Transverse colon (tissue), 4 donors: ENCODE data around the gene NRAS. TPM values are rescaled to one million over a fixed set of nuclear protein-coding genes. Genes with fewer than 3 reads are reported as not detected.
"Not testable (repeated sequence)": the region's sequence is repeated elsewhere in the genome, so short reads cannot be mapped to it uniquely, and the experiment has no call there.

ENCODE experiments used
- DNase-seq: peaks from one replicate; pipeline ENCODE4 v3.0.0-alpha.2; 2019
- H3K27ac ChIP-seq, 4 donors: fragments of 200-600 bp; sonication (generic); 2 replicates each; pipeline ENCODE4 v1.5.1; 2016 to 2018; ENCODE audit warnings: inconsistent platforms in 4 of 4
- H3K27me3 ChIP-seq: fragments of 200-600 bp; sonication (generic); 2 replicates; pipeline ENCODE4 v1.5.1; 2017; ENCODE audit warnings: inconsistent platforms
- H3K36me3 ChIP-seq, 4 donors: fragments of 200-600 bp; sonication (generic); 2 replicates each; pipeline ENCODE4 v1.5.1; 2017 to 2019; ENCODE audit warnings: inconsistent platforms in 4 of 4
- H3K4me1 ChIP-seq, 4 donors: fragments of 200-600 bp; sonication (generic); 2 replicates each; pipeline ENCODE4 v1.5.1; 2017 to 2020; ENCODE audit warnings: inconsistent platforms in 4 of 4
- H3K4me3 ChIP-seq, 4 donors: fragments of 200-600 bp; sonication (generic); 1 replicate in 1 of 4; 2 replicates in 3 of 4; pipeline versions ENCODE4 v1.5.1 to v1.6.1; 2017 to 2019; ENCODE audit warnings: inconsistent platforms in 4 of 4
- H3K9me3 ChIP-seq, 2 donors: fragments of 200-600 bp; sonication (generic); 2 replicates each; pipeline ENCODE4 v1.5.1; 2017 to 2019; ENCODE audit warnings: inconsistent platforms in 2 of 2
- EP300 ChIP-seq: sonication (generic); formaldehyde crosslinking; IDR thresholded peaks from one replicate; pipeline ENCODE4 v1.6.1; 2017; ENCODE audit warnings: antibody characterized with exemption, low read depth
- POLR2A ChIP-seq: fragments of 450-650 bp; IDR thresholded peaks from one replicate; pipeline ENCODE4 v1.6.1; 2016; ENCODE audit warnings: antibody characterized with exemption, mild to moderate bottlenecking, moderate library complexity
- POLR2AphosphoS5 ChIP-seq, 3 donors: sonication (generic); formaldehyde crosslinking; IDR thresholded peaks; one replicate each; pipeline ENCODE4 v1.6.1; 2016; ENCODE audit warnings: antibody characterized with exemption in 3 of 3
- WGBS, 2 donors: methylation state at CpG; one replicate each; pipeline ENCODE4 v1.1.5; 2018; ENCODE audit warnings: low coverage in 1 of 2; 5-methylcytosine and 5-hydroxymethylcytosine counted together
- in situ Hi-C, 4 donors: fragments of 200-750 bp; cut with MboI; loops; one replicate each; pipeline versions ENCODE4 v1.15.0 to v1.15.1; 2017; ENCODE audit warnings: low sequenced_read_pairs in 3 of 4, low pct_ligation_motif_present in 1 of 4, low pct_unique_long_range_greater_than_20kb in 1 of 4
- intact Hi-C: fragments of 100-400 bp; cut with DNase I; formaldehyde crosslinking; loops from one replicate; pipeline ENCODE4 v1.15.1; 2023; ENCODE audit warnings: low total_unique reads
- total RNA-seq, 4 donors: library from RNA; depleted of rRNA; stranded (reverse); fragments of >200 nt; gene quantifications; one replicate each; pipeline ENCODE4 v1.1.0, GENCODE V29; 2016
- TF ChIP-seq, protein P1 (sequence below), 5 experiments: fragments of 200-600 bp in 3 of 5; fragments of 450-650 bp in 2 of 5; sonication (generic) in 3 of 5; IDR thresholded peaks; 1 replicate in 2 of 5; 2 replicates in 3 of 5; pipeline ENCODE4 v1.5.1; 2016 to 2017; ENCODE audit warnings: antibody characterized with exemption in 5 of 5, inconsistent platforms in 3 of 5, mild to moderate bottlenecking in 2 of 5, moderate library complexity in 1 of 5

The NRAS gene
- total RNA-seq, 4 donors from 2014 or later, result 14.5 to 56.3 (median 44.6) TPM

GRCh38 chr1:114755006-114755931, 38.7 kb upstream of the NRAS start:
- peak overlapping the region in 3 of 4 donors; percentile 7 to 99 (median 93) for H3K4me3 ChIP-seq
- 30 to 37% methylated on average over 7 of the region's 7 CpGs for WGBS, 2 donors
- H3K36me3 ChIP-seq, result no peaks in the 10 kb centered on the region
- TF ChIP-seq POLR2A (no peak), POLR2AphosphoS5 (IDR thresholded peaks at IDR 0.05) (no peak), EP300 (no peak)
- TF ChIP-seq, protein P1, sequence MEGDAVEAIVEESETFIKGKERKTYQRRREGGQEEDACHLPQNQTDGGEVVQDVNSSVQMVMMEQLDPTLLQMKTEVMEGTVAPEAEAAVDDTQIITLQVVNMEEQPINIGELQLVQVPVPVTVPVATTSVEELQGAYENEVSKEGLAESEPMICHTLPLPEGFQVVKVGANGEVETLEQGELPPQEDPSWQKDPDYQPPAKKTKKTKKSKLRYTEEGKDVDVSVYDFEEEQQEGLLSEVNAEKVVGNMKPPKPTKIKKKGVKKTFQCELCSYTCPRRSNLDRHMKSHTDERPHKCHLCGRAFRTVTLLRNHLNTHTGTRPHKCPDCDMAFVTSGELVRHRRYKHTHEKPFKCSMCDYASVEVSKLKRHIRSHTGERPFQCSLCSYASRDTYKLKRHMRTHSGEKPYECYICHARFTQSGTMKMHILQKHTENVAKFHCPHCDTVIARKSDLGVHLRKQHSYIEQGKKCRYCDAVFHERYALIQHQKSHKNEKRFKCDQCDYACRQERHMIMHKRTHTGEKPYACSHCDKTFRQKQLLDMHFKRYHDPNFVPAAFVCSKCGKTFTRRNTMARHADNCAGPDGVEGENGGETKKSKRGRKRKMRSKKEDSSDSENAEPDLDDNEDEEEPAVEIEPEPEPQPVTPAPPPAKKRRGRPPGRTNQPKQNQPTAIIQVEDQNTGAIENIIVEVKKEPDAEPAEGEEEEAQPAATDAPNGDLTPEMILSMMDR (IDR thresholded peaks at IDR 0.05), result no peak
- H3K27ac ChIP-seq, result peak overlapping the region; percentile 95 to 100 (median 99)
- intact Hi-C loops, result no loop called here
- H3K4me1 ChIP-seq, result peaks cover 32 to 75% (median 60%) of the 10 kb centered on the region in 4 donors
- in situ Hi-C loops, result no loop called here
- no peaks in the 10 kb centered on the region for H3K27me3 ChIP-seq
- DNase-seq, result no peak
- no peaks in the 10 kb centered on the region for H3K9me3 ChIP-seq

DNA sequence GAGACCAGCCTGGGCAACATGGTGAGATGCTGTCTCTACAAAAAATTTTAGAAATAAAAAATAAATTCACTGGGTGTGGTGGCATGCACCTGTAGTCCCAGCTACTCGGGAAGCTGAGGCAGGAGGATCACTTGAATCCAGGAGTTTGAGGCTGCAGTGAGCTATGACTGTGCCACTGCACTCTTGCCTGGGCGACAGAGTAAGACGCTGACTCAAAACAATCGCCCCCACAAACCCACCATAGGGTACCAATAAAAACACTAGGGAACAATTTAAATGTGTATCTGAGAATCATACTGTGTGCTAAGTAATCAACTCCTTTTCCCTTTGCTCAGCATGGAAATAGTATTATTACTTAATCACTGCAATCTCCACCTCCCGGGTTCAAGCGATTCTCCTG, 37.1 kb upstream of the NRAS start:
- H3K9me3 ChIP-seq, DNase-seq, H3K4me3 ChIP-seq, in situ Hi-C loops, H3K27me3 ChIP-seq, intact Hi-C loops, H3K27ac ChIP-seq: not testable (repeated sequence)
- Histone ChIP-seq H3K36me3 (peaks cover 0 to 11% (median 5%) of the 10 kb centered on the region in 4 donors), H3K4me1 (peaks cover 32 to 80% (median 63%) of the 10 kb centered on the region in 4 donors)
- 85 to 100% methylated on average over 1 to 6 of the region's 6 CpGs for WGBS, 2 donors

DNA sequence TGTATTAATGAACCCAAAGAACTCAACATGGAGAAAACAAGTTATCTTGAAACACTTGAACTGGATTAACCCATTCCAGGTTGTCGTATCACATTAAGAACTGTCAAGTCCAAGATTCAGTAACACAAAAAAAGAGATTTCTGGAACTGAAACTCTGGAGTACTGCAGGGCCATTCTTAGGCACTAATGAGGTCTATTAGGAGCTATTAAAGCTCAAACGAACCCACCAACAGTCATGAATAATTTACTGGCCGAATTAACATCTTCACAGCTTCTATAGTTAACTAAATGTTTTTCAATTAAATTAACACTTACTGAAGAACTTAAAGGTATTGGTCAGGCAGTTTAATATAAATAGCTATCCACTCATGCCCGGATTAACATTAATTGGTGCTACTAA, 36.6 kb upstream of the NRAS start:
- H3K4me1 ChIP-seq, result peaks cover 32 to 80% (median 60%) of the 10 kb centered on the region in 4 donors
- no peaks in the 10 kb centered on the region for H3K27me3 ChIP-seq
- H3K9me3 ChIP-seq, result no peaks in the 10 kb centered on the region
- in situ Hi-C loops, result no loop called here
- DNase-seq, result no peak
- intact Hi-C loops, result no loop called here
- WGBS, 2 donors, result 64 to 65% methylated on average over 4 of the region's 4 CpGs
- no peak overlapping the region for H3K27ac ChIP-seq
- TF ChIP-seq POLR2A, result no peak
- no peak for TF ChIP-seq EP300
- TF ChIP-seq, protein P1 (IDR thresholded peaks at IDR 0.05), result no peak
- TF ChIP-seq POLR2AphosphoS5 (IDR thresholded peaks at IDR 0.05), result no peak
- peaks cover 0 to 15% (median 7%) of the 10 kb centered on the region in 4 donors for H3K36me3 ChIP-seq
- H3K4me3 ChIP-seq, result no peak overlapping the region

- intact Hi-C loops, result no loop called here
- Histone ChIP-seq H3K27ac (no peak overlapping the region), H3K4me1 (peaks cover 29 to 86% (median 48%) of the 10 kb centered on the region in 4 donors), H3K36me3 (peaks cover 0 to 31% (median 9%) of the 10 kb centered on the region in 4 donors), H3K9me3 (no peaks in the 10 kb centered on the region), H3K4me3 (no peak overlapping the region), H3K27me3 (no peaks in the 10 kb centered on the region)
- in situ Hi-C loops, result no loop called here
- no peak for TF ChIP-seq EP300
- no peak for TF ChIP-seq POLR2A
- TF ChIP-seq, protein P1 (IDR thresholded peaks at IDR 0.05), result no peak
- TF ChIP-seq POLR2AphosphoS5 (IDR thresholded peaks at IDR 0.05), result no peak
- DNase-seq, result no peak
- 59 to 70% methylated on average over 5 of the region's 5 CpGs for whole genome bisulfite sequencing, 2 donors
Measured at GRCh38 chr1:114750780-114751179, 34.2 kb upstream of the NRAS start.
